Uterus (tissue), 2 donors: Measurements from ENCODE around the gene FAM9B.

Experiments used
- POLR2A ChIP-seq, 2 donors: fragments of 450-650 bp; IDR thresholded peaks; one replicate each; pipeline ENCODE4 v1.6.1; 2016; ENCODE audit warnings: antibody characterized with exemption in 2 of 2, mild to moderate bottlenecking in 1 of 2, moderate library complexity in 1 of 2
- TF ChIP-seq, protein P1 (sequence below), 4 experiments: fragments of 200-600 bp in 2 of 4; fragments of 450-650 bp in 2 of 4; sonication (generic) in 2 of 4; IDR thresholded peaks; one replicate each; pipeline ENCODE4 v1.5.1; 2016 to 2019; ENCODE audit warnings: antibody characterized with exemption in 4 of 4, mild to moderate bottlenecking in 2 of 4, moderate library complexity in 1 of 4

- TF ChIP-seq, protein P1, sequence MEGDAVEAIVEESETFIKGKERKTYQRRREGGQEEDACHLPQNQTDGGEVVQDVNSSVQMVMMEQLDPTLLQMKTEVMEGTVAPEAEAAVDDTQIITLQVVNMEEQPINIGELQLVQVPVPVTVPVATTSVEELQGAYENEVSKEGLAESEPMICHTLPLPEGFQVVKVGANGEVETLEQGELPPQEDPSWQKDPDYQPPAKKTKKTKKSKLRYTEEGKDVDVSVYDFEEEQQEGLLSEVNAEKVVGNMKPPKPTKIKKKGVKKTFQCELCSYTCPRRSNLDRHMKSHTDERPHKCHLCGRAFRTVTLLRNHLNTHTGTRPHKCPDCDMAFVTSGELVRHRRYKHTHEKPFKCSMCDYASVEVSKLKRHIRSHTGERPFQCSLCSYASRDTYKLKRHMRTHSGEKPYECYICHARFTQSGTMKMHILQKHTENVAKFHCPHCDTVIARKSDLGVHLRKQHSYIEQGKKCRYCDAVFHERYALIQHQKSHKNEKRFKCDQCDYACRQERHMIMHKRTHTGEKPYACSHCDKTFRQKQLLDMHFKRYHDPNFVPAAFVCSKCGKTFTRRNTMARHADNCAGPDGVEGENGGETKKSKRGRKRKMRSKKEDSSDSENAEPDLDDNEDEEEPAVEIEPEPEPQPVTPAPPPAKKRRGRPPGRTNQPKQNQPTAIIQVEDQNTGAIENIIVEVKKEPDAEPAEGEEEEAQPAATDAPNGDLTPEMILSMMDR (IDR thresholded peaks at IDR 0.05) = no peak
- no peak for TF ChIP-seq POLR2A (IDR thresholded peaks at IDR 0.05)
Measured at GRCh38 chrX:8980756-8981155, 53.2 kb downstream of the FAM9B start.
